HCT116 (cell line): ENCODE data around the gene JCHAIN.

Source experiments
- EZH2 ChIP-seq: fragments of 200-600 bp; sonication (generic); IDR thresholded peaks from 2 replicates; pipeline ENCODE4 v1.6.1; 2017; ENCODE audit warnings: antibody characterized with exemption, mixed run types
- EZH2phosphoT487 ChIP-seq: fragments of 200-600 bp; IDR thresholded peaks from 2 replicates; pipeline ENCODE4 v1.6.1; 2018; ENCODE audit warnings: antibody characterized with exemption, borderline replicate concordance
- JUND ChIP-seq: IDR thresholded peaks from 2 replicates; pipeline ENCODE4 v1.6.1; 2012
- POLR2A ChIP-seq: IDR thresholded peaks from 2 replicates; pipeline ENCODE4 v1.7.0; 2011; ENCODE audit warnings: borderline replicate concordance; ENCODE audit not compliant: insufficient read depth, insufficient read length; ENCODE audit errors: extremely low read depth
- POLR2AphosphoS5 ChIP-seq: IDR thresholded peaks from 2 replicates; pipeline ENCODE4 v1.6.1; 2011; ENCODE audit warnings: mild to moderate bottlenecking, low read depth, low read length, moderate library complexity
- RAD21 ChIP-seq: IDR thresholded peaks from 2 replicates; pipeline ENCODE4 v1.6.1; 2012; ENCODE audit warnings: low read depth, mild to moderate bottlenecking
- SP1 ChIP-seq: IDR thresholded peaks from 2 replicates; pipeline ENCODE4 v1.6.1; 2012; ENCODE audit warnings: low read depth
- YY1 ChIP-seq: IDR thresholded peaks from 2 replicates; pipeline ENCODE4 v1.6.1; 2011; ENCODE audit warnings: low read length, low read depth, moderate library complexity, mild to moderate bottlenecking; ENCODE audit not compliant: insufficient replicate concordance; ENCODE audit errors: extremely low read depth
- TF ChIP-seq, protein P1 (sequence below), 3 experiments: fragments of 200-600 bp in 1 of 3; sonication (generic) in 1 of 3; IDR thresholded peaks in 2 of 3; conservative IDR thresholded peaks in 1 of 3; 2 replicates each; pipeline ENCODE4 v1.5.1; 2012 to 2017; ENCODE audit warnings: low read depth in 2 of 3, low read length in 2 of 3, antibody characterized with exemption in 1 of 3, borderline replicate concordance in 1 of 3, control low read depth in 1 of 3, mild to moderate bottlenecking in 1 of 3, mixed read lengths in 1 of 3, mixed run types in 1 of 3, moderate library complexity in 1 of 3; ENCODE audit not compliant: insufficient read depth in 1 of 3
- TF ChIP-seq, protein P2 (sequence below): IDR thresholded peaks from 2 replicates; pipeline ENCODE4 v1.6.1; 2012
- TF ChIP-seq, protein P3 (sequence below): IDR thresholded peaks from 2 replicates; pipeline ENCODE4 v1.6.1; 2012; ENCODE audit warnings: low read depth
- TF ChIP-seq, protein P4 (sequence below): IDR thresholded peaks from 2 replicates; pipeline ENCODE4 v1.6.1; 2011; ENCODE audit warnings: mild to moderate bottlenecking, low read length, moderate library complexity; ENCODE audit not compliant: insufficient replicate concordance; ENCODE audit errors: extremely low read depth

DNA sequence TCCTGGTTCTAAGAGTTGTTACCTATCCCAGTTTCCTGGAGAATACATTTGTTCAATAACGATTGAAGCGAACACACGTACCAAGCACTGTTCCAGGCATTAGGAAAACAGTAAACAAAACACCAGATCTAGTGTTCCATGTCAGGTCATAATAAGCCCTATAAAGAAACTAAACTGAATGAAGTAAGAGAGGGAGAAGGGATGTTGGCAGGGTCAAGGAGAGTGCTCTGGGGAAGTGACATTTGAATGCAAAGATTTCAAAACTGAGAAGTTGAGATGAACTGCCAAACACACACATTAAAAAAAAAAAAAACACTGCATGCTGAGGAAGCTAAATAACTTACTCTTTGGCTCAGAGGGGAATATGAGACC is 52.1 kb downstream of the JCHAIN start:
- TF ChIP-seq, protein P1, sequence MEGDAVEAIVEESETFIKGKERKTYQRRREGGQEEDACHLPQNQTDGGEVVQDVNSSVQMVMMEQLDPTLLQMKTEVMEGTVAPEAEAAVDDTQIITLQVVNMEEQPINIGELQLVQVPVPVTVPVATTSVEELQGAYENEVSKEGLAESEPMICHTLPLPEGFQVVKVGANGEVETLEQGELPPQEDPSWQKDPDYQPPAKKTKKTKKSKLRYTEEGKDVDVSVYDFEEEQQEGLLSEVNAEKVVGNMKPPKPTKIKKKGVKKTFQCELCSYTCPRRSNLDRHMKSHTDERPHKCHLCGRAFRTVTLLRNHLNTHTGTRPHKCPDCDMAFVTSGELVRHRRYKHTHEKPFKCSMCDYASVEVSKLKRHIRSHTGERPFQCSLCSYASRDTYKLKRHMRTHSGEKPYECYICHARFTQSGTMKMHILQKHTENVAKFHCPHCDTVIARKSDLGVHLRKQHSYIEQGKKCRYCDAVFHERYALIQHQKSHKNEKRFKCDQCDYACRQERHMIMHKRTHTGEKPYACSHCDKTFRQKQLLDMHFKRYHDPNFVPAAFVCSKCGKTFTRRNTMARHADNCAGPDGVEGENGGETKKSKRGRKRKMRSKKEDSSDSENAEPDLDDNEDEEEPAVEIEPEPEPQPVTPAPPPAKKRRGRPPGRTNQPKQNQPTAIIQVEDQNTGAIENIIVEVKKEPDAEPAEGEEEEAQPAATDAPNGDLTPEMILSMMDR (IDR thresholded peaks at IDR 0.05 in 2 of 3, conservative IDR thresholded peaks at IDR 0.05 in 1 of 3; ENCODE audit: borderline replicate concordance in 1 of 3, insufficient read depth in 1 of 3, low read depth in 2 of 3, low read length in 2 of 3), result no peak
- TF ChIP-seq POLR2A (no peak), POLR2AphosphoS5 (no peak), EZH2 (no peak), EZH2phosphoT487 (no peak), RAD21 (no peak), SP1 (no peak), JUND (no peak), YY1 (no peak)
- TF ChIP-seq, protein P2, sequence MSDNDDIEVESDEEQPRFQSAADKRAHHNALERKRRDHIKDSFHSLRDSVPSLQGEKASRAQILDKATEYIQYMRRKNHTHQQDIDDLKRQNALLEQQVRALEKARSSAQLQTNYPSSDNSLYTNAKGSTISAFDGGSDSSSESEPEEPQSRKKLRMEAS, result no peak
- TF ChIP-seq, protein P3, sequence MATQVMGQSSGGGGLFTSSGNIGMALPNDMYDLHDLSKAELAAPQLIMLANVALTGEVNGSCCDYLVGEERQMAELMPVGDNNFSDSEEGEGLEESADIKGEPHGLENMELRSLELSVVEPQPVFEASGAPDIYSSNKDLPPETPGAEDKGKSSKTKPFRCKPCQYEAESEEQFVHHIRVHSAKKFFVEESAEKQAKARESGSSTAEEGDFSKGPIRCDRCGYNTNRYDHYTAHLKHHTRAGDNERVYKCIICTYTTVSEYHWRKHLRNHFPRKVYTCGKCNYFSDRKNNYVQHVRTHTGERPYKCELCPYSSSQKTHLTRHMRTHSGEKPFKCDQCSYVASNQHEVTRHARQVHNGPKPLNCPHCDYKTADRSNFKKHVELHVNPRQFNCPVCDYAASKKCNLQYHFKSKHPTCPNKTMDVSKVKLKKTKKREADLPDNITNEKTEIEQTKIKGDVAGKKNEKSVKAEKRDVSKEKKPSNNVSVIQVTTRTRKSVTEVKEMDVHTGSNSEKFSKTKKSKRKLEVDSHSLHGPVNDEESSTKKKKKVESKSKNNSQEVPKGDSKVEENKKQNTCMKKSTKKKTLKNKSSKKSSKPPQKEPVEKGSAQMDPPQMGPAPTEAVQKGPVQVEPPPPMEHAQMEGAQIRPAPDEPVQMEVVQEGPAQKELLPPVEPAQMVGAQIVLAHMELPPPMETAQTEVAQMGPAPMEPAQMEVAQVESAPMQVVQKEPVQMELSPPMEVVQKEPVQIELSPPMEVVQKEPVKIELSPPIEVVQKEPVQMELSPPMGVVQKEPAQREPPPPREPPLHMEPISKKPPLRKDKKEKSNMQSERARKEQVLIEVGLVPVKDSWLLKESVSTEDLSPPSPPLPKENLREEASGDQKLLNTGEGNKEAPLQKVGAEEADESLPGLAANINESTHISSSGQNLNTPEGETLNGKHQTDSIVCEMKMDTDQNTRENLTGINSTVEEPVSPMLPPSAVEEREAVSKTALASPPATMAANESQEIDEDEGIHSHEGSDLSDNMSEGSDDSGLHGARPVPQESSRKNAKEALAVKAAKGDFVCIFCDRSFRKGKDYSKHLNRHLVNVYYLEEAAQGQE, result no peak
- TF ChIP-seq, protein P4, sequence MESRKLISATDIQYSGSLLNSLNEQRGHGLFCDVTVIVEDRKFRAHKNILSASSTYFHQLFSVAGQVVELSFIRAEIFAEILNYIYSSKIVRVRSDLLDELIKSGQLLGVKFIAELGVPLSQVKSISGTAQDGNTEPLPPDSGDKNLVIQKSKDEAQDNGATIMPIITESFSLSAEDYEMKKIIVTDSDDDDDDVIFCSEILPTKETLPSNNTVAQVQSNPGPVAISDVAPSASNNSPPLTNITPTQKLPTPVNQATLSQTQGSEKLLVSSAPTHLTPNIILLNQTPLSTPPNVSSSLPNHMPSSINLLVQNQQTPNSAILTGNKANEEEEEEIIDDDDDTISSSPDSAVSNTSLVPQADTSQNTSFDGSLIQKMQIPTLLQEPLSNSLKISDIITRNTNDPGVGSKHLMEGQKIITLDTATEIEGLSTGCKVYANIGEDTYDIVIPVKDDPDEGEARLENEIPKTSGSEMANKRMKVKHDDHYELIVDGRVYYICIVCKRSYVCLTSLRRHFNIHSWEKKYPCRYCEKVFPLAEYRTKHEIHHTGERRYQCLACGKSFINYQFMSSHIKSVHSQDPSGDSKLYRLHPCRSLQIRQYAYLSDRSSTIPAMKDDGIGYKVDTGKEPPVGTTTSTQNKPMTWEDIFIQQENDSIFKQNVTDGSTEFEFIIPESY, result no peak
